GM13977 (cell line): ENCODE results near the gene AATK.

ENCODE experiments used
- DNase-seq: peaks from one replicate; pipeline ENCODE4 v3.0.0; 2012; ENCODE audit warnings: low spot score
- in situ Hi-C: fragments of 300-500 bp; cut with MboI; formaldehyde crosslinking; loops from one replicate; pipeline ENCODE4 v1.12.0; 2022; ENCODE audit warnings: low sequenced_read_pairs, low pct_unique_long_range_greater_than_20kb, mixed read lengths, inconsistent platforms; ENCODE audit not compliant: unreplicated experiment
- TF ChIP-seq, protein P1 (sequence below): IDR thresholded peaks from 2 replicates; pipeline ENCODE4 v1.5.1; 2012; ENCODE audit warnings: mild to moderate bottlenecking, control low read depth; ENCODE audit not compliant: insufficient read depth; ENCODE audit errors: extremely low read depth, missing control alignments

Gene AATK

DNA sequence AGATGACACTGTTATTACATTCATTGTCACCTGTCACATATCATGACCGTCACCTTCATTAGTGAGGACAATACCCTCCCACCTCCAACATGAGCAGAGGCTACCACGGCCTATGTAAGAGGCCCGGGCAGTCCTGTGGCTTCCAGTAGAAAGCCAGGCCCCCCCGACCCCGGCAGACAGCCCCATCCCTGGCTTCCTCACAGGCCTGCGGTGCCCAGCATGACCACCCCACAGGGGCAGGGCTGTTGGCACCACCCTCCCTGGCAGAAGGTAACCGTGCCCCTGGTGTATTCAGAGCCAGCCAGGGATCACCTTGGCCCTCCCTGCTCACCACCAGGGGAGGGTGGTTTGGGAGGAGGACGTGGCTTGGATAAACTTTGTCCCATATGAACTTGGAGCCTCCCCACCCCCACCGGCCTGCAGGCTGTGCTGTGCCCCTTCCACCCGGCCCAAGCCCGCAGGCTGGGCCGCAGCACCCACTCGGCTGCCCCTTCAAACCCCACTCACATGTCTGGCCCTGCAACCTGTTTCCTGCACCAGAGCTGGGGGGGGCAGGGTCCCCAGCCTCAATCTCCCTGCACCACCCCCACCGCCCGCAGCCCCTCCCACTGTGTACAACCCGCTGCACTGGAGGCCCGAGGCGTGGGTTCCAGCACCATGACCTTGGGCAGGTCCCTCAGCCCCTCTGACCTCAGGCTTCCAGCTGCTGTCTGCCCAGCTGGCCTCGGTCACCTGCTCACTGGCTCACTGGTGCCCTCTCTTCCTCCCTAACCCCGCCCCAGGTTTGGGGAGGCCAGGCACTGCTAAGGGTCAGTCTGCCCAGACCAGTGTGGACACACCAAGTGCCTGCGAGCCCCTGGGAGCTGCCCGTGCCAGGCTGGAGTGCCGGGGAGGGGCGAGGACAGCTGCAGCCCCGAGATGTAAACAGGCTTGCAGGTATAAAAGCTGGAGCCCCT, 12.4 kb upstream of the AATK start:
- in situ Hi-C loops, result no loop called here
- TF ChIP-seq, protein P1, sequence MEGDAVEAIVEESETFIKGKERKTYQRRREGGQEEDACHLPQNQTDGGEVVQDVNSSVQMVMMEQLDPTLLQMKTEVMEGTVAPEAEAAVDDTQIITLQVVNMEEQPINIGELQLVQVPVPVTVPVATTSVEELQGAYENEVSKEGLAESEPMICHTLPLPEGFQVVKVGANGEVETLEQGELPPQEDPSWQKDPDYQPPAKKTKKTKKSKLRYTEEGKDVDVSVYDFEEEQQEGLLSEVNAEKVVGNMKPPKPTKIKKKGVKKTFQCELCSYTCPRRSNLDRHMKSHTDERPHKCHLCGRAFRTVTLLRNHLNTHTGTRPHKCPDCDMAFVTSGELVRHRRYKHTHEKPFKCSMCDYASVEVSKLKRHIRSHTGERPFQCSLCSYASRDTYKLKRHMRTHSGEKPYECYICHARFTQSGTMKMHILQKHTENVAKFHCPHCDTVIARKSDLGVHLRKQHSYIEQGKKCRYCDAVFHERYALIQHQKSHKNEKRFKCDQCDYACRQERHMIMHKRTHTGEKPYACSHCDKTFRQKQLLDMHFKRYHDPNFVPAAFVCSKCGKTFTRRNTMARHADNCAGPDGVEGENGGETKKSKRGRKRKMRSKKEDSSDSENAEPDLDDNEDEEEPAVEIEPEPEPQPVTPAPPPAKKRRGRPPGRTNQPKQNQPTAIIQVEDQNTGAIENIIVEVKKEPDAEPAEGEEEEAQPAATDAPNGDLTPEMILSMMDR, result no peak
- DNase-seq, result no peak

DNA sequence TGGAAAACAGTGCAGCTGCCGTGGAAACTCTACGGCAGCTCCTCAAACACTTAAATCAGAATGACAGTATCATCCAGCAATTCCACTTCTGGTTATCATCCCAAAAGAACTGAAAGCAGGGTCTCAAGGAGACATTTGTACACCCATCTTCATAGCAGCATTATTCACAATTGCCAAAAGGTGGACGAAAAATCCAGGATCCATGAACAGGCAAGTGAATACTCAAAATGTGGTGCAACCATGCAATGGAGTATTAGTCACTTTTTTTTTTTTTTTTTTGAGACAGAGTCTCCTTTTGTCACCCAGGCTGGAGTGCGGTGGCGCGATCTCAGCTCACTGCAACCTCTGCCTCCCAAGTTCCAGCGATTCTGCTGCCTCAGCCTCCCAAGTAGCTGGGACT, 10.6 kb upstream of the AATK start:
- TF ChIP-seq, protein P1, result no peak
- in situ Hi-C loops, result no loop called here
- DNase-seq, result no peak

- no peak for DNase-seq
- in situ Hi-C loops, result no loop called here
- TF ChIP-seq, protein P1, result no peak
Observed at GRCh38 chr17:81173762-81174155, 7.7 kb upstream of the AATK start.

DNA sequence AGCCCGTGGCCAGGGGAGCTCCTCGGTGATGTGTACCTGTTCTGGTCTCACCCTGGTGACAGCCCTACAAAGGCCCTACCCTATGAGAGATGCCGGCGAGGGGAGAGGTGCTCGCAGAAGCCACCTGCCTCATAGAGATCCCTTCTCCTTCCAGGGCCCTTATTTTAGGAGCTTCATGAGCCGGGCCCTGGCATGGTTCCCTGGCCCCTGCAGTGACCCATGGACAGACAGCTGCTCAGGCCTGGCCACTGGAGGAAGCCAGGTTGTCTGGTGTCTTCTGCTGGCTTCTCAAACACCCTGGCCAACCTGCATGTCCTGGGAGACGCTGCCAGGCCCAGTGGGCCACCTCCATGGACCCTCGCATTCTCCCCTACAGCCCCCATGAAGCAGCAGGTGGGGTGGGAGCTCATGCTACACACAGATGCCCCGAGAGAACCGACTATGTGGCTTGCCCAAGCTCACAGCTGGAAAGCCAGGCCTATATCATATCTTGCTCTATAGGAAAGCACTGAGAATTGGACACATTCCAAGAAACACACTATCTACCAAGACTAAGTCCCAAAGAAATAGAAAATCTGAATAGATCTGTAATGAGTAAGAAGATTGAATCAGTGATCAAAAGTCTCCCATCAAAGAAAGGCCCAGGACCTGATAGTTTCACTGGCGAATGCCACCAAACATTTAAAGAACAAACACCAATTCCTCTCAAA, 7.2 kb upstream of the AATK start:
- TF ChIP-seq, protein P1, result no peak
- DNase-seq, result no peak
- in situ Hi-C loops, result no loop called here

GRCh38 chr17:81171941-81172340, 5.9 kb upstream of the AATK start:
- no peak for DNase-seq
- in situ Hi-C loops, result no loop called here
- TF ChIP-seq, protein P1, result no peak

- in situ Hi-C loops, result no loop called here
- no peak for DNase-seq
- TF ChIP-seq, protein P1, result no peak
Observed at GRCh38 chr17:81170727-81171494, 4.9 kb upstream of the AATK start.
